ENCODE results near the gene IGFL4.

The IGFL4 gene

DNA sequence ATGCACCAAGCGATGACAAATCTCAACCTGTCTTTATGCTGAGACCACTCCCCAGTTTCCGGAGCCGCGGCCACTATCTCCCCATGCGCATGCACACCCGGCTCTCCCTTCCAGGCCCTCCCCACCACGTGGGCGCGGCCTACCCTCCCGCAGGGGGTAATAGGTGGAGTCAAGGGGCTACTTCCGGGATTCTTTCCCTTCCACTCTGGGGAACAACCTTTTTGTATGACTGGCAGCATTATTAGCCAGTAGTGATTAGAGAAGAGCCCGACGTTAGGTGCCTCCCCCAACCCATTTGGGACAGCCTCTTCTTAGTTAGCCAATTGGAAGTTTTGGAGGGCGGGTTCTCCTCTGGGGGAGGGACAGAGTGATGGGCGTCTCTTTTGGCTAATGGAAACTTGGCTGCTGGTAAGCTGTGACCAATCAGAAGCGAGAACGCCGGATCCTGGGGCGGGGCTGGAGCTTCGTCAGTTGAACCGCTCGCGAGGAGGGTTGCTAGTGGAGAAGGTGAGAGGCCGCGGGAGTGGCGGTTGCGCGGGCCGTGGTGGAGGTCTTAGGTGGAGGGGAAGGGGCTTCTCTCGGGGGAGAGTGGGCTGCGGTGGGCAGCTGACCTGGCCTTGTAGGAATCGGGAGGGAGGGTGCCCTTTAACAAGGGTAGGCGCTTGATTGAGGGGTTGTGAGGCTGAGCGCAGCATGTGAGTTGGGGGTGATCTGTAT lies 45.6 kb downstream of the IGFL4 start, which contains the start of gene CCDC61:
Gene CCDC61 (plus strand): TSS at position 470 of the 717 bp plus-strand sequence. CDS start 7,552 bp downstream, outside the sequence.
- peak; percentile 89 to 96 for DNase-seq (ENCODE audit: low read depth in 2 of 2)

DNA sequence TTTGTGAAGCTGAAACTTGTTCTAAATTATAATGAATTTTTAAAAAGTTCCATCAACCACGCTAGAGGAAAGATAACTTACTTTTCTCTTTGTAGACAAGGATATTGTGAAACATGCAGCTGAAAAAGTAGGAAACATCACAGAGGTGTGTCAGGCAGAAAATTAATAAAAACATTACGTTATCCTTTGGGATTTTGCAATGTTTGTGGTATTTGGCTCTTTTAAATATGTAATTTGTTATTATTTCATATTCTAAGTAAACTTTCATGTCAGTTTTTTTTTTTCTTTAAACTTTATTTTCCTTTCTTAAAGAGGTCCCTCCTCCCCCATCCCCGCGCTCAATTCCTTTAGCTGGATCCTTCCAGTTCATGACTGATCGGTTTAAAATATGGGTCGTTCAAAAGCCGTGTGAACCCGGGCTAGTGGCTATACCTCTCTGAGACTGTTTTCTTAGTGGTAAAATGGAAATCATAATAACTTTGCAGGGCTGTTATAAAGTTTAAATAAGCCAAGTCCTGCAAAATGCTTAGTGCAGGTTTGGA lies 46.3 kb downstream of the IGFL4 start:
- DNase-seq (ENCODE audit: low read depth in 2 of 2), result no peak

DNA sequence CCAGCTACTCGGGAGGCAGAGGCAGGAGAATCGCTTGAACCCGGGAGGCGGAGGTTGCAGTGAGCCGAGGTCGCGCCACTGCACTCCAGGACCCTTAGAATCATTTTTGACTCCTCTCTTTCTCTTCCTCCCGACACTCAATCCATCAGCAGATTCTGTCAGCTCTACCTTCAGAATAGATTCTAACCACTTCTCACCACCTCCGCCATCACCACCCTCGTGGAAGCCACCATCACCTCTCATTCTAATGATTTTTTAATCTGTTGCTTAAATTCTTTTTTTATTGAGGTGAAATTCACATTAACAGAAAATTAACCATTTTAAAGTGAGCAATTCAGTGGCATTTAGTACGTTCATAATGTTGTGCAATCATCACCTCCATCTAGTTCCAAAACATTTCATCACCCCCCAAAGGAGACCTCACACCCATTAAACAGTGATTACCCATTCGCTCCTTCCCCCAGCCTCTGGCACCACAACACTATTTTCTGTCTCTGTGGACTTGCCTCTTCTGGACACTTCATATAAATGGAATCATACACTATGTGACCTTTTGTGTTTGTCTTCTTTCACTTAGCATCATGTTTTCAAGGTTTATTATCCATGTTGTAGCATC lies 50.6 kb downstream of the IGFL4 start:
- DNase-seq (ENCODE audit: low read depth in 2 of 2), result no peak

Measured in stimulated activated CD8-positive, alpha-beta memory T cell treated with anti-CD3 and anti-CD28 coated beads, Interleukin-7, amount 100 ng/mL, for 4 hours (primary cell).